Astrocyte (in vitro differentiated cells and primary cell): ENCODE data around the gene MRPL42.

Source experiments
- EZH2 ChIP-seq: IDR thresholded peaks from 2 replicates; pipeline ENCODE4 v1.6.1; 2012; ENCODE audit warnings: mild to moderate bottlenecking, low read length, inconsistent platforms; ENCODE audit not compliant: insufficient read depth
- TF ChIP-seq, protein P1 (sequence below): IDR thresholded peaks from 2 replicates; pipeline ENCODE4 v1.5.1; 2011; ENCODE audit warnings: low read depth, mild to moderate bottlenecking, inconsistent platforms, low read length, moderate library complexity; ENCODE audit not compliant: insufficient read depth

- TF ChIP-seq, protein P1, sequence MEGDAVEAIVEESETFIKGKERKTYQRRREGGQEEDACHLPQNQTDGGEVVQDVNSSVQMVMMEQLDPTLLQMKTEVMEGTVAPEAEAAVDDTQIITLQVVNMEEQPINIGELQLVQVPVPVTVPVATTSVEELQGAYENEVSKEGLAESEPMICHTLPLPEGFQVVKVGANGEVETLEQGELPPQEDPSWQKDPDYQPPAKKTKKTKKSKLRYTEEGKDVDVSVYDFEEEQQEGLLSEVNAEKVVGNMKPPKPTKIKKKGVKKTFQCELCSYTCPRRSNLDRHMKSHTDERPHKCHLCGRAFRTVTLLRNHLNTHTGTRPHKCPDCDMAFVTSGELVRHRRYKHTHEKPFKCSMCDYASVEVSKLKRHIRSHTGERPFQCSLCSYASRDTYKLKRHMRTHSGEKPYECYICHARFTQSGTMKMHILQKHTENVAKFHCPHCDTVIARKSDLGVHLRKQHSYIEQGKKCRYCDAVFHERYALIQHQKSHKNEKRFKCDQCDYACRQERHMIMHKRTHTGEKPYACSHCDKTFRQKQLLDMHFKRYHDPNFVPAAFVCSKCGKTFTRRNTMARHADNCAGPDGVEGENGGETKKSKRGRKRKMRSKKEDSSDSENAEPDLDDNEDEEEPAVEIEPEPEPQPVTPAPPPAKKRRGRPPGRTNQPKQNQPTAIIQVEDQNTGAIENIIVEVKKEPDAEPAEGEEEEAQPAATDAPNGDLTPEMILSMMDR, result no peak
- no peak for TF ChIP-seq EZH2
These were observed 18.0 kb upstream of the MRPL42 start for GRCh38 chr12:93449277-93449676.
